NK-92 treated with Interleukin-12 subunit alpha and Interleukin-12 subunit beta, amount 100 ng/mL, for 24 hours (cell line): ENCODE measurements around the gene TBL1X.

Source experiments
- DNase-seq: peaks from one replicate; lab custom pipeline; 2025; lab: John Stamatoyannopoulos, UW

TBL1X gene

DNA sequence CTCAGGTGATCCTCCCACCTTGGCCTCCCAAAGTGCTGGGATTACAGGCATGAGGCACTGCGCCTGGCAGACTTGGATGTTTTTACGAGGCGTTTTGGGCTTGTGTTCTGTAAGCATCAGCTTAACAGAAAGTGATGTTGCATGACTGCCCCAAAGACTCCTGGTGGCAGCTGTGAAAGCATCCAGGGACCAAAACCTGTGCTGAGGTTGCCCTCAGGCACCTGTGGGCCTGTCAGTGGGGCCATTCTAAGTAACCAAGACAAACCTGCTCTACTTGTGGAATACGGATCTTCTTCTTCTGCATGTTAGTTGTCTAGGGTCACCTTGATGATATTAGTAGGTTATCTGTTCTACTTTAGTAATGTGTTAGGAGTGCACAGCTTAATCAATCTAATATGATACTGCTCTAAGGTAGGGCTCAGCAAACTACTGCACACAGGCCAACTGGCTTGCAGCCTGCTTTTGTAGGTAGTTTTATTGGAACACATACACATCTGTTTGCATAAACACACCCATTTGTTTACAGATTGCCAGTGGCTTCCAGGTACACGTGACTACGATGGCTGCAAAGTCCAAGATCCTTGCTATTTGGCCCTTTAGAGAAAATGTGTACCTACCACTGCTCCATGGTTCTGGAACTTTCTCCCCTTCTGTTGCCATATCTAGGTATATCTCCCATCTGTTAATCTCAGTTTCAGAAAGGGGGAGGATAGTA is 164.1 kb downstream of the TBL1X start:
- DNase-seq: no peak

DNA sequence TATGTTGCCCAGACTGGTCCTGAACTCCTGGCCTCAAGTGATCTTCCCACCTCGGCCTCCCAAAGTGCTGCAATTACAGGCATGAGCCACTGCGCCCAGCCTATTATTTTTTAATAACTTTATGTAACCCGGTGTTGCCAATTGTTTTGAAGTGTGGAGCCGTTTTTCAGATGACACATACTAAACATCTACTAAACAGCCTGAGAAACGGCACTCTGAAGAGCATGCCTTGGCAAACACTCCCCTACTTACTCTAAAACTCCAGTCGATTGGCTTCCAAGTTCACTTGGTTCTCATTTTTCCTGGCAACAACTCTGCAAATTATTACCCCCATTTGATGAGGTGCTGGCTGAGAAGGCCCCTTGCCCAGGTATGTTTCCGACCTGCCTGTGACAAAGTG is 169.7 kb downstream of the TBL1X start:
- DNase-seq: no peak

DNA sequence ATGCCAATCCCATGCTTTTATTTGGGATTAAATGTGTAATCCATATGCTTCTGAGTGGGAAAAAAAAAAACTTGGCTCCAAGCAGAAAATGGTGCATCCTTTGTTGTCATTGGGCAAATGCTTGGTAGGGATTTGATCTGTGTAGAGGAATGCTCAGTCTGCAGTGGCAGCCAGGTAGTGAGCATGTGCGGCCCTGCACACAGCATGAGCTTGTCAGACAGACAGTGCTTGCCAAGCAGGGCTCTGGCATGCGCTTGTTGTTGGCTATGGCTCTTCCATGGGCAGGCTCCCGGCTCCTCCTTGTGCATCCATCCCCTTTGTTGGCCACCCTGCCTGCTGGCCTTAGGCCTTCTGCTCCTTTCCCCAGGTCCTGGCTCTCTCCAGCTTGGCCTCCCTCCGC is 170.5 kb downstream of the TBL1X start:
- DNase-seq: no peak

DNA sequence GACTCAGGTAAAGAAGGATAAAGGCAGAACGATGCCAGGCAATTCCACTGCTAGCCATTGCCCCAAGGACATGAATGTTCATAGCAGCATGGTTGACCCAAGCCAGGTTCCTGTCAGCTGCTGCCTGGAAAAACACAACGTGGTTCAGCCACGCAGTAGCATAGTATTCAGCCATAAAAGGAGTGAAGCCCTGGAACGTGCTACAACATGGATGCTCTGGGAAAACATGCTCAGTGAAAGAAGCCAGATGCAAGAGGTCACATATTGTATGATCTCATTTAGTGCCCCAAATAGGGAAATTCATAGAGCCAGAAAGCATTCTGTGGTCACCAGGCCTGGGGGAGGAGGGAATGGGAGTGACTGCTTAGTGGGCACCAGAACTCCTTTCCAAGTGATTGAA is 170.9 kb downstream of the TBL1X start:
- DNase-seq: no peak

DNA sequence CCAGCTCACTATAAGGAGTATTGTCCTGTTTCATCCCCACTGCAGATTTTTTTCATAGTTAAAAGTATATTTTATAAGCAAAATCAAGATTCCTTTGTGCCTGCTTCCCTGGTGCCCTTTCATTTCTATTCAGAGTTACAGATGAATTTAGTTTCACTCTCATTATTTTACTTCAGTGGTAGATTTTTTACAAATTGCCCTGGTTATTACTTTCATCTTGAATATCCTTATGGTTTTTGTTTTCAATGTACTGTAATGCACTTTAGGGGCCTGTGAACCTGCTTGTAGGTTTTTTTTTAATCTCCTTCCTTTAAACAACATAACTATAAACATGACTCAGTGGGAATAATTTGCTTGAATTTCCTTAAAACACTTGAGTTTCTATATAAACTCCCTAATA is 174.0 kb downstream of the TBL1X start:
- no peak for DNase-seq

DNA sequence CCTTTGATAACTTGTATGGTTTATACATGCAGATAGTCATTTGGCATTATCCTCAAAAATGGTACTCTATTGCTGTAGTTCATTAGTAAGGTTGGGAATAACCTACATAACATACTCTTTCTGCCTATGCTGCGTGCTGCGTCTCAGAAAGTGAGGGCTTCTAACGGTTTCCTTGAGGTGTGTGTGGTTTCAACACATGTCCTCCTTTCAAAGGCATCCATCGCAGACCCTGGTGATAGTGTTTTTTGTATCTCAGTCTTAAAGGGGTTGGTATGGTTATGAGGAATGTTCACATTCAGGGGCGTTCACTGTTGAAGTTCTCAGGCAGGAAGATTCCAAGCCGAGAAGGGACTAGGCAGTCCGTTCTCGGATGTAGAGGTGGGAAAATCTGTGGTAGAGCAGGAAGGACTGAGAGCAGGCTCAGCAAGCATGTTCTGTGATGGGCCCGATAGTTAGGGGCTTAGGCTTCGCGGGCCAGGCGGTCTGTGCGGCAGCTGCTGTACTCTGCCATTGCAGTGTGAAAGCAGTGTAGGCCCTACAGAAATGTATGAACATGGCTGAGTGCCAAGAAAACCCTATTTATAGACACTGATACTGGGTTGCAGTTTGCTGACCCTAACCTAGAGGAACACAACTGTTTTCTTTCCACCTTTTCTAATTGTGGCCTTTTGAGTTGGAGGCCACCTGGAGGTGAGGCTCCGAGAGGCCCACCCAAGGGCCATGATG is 177.6 kb downstream of the TBL1X start:
- no peak for DNase-seq

DNA sequence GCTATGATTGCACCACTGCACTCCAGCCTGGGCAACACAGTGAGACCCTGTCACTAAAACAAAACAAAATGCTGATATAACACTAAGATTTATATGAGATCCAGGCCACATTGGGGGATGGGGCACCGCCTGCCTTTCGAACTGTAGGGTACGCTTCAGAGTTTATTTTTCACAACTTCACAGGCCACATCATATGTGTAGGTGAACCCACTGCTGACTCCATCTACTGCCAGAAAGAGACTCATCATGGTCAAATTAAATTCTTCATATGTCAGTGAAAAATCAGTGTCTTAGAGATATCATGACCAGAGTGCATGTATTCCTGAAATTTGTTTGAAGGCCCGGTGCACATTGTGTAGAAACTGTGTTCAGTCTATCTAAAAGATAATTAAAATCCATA is 178.9 kb downstream of the TBL1X start:
- no peak for DNase-seq

DNA sequence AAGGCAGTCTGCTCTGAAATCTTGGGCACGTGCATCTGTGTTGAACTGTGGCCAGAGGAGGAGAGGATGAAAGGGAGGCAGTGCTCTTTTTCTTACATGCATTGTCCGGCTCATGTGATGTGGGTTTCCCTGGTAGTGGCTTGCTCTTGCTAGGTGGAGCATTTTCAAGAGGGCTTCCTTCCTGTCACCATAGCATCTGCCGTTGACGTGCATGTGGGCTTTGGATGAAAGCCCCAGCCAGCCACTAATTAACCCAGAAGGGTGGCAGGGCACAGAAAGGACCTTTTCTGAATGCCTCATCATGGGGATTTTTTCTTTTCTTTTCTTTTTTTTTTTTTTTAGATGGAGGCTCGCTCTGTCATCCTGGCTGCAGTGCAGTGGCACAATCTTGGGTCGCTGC is 179.5 kb downstream of the TBL1X start:
- DNase-seq: no peak

DNA sequence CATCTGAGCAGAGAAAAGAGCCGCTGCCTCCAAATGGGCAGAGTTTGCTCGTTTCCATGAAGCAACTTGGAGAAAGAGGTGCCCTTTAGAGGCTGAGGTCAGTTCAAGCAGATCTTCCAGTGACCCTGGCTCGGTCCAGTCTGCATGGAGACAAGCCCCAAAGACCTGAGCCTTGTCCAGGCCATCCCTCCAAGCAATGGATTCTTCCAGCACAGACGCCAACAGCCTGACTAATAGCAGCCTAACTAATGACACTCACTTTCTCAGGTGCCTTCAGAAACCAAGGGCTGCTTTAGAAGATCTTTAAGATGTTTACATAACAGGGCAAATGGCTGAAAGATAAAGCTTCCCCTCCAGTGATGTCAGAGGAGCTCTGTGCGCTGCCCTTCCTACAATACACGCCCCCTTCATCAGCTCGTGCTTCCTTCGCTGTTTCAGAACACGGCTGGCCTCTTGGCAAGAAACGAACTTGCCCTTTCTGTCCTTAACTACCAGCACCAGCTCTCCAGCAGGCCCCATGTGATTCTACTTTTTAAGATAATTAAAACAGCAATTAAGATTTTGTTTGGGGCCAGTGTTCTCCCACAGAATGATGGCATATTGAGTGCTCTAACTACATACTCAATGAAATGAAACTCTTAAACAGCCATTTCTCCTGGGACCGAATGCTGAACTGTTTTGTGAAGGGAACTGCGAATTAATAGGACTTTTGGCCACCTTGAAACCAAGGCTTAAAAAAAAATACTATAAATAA is 181.8 kb downstream of the TBL1X start:
- no peak for DNase-seq

DNA sequence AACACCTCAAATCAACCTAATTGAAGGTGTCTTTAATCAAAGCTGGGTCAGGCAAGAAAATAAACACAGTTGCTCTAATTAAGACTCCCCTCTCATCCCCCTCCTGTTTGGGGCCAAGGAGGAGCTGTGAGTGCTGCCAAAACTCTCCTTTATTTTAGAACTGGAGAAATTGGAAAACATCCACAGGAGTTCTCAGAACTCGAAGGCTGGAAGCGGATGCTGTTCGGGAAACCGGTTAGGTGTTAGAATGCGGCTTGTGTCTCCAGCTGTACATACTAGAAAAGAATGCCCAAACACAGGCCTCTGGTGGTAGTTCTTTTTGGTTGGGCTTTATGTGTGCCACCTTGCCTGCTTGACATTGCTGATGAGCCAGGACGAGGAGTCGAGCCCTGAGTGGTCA is 182.6 kb downstream of the TBL1X start:
- DNase-seq: no peak

DNA sequence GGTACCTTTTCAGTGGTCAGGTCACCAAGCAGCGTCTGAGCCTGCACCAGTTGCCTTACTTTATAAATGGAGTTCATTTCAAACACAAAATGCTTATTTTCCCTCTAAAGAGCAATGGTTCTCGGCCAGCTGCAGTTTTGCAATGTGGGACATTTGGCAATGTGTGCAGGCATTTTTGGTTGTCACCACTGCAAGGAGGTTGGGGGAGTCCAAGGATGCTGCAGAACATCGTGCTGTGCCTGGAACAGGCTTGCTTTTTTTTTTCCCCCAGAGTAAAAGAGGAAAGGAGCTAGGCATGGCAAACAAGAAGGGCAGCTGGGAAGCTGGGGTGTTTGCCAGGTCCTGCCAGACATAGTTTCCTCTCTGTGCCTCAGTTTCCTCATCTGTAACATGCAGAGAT is 185.2 kb downstream of the TBL1X start:
- DNase-seq: no peak

DNA sequence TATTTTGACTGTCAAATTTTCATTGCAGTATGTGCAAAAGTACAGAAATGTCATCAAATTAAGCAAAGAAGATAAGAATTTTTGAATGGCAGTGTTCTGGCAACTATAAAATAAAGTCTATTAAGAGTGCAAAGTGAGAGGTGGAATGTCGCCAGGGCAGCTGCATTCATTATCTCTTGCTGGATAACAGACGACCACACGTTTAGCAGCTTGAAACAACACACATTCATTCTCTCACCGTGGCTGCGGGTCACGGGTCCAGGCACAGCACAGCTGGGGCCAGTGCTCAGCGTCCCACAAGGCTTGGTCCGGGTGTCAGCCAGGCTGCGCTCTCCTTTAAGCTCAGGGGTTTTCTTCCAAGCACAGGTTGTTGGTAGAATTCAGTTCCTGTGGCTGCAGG is 186.9 kb downstream of the TBL1X start:
- no peak for DNase-seq

DNA sequence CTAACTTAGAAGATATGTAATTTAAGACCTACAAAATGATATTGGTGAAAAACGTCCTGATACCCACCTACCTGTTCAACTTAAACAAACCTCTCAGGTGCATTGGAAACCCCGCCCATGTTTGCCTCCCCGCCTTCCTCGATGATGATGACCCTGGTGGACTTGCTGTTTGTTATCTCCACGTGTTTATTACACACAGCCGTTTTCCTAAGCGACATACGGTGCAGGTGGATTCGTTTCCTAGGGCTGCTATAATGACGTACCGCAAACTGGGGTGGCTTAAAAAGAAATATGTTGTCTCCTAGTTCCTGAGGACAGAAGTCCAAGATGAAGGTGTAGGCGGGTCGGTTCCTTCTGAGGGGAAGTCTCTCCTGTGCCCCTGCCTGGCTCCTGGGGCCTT is 190.1 kb downstream of the TBL1X start:
- DNase-seq: no peak

DNA sequence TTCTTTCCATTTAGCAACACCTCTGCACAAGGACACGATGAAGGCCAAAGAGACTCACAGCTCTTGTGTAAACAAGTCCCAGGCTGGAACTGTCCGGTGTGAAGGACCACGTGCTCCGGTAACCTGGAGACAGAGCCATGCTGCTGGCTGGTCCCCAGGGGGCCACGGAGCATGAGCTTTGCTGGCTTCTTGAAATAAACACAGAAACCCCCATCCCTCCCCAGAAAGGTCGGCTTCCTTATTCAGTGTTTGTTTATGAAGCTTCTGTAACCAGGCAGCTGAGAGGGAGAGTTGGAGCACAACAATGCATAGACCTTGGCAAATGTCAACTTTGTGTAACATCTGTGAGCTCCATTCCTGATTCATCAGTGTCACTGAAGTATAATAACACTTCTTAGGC is 191.4 kb downstream of the TBL1X start:
- no peak for DNase-seq

DNA sequence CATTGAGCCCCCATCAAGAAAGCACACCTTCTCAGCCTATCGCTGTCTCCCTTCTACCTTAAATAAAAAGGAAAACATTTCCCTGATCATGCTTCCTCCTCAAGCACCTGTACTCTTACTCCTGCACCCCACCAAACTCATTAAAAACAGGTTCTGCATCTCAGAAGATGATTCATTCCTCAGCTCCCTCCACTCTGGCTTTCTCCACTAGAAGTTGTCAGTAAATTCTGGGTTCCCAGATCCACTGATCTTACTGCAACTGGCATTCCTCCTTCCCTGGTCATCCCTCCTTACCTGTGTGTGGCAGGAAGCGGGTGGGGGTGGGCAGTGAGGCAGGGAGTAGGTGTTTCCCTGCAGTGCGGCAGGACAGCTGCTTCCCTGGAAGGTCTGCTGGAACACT is 192.0 kb downstream of the TBL1X start:
- DNase-seq: no peak

DNA sequence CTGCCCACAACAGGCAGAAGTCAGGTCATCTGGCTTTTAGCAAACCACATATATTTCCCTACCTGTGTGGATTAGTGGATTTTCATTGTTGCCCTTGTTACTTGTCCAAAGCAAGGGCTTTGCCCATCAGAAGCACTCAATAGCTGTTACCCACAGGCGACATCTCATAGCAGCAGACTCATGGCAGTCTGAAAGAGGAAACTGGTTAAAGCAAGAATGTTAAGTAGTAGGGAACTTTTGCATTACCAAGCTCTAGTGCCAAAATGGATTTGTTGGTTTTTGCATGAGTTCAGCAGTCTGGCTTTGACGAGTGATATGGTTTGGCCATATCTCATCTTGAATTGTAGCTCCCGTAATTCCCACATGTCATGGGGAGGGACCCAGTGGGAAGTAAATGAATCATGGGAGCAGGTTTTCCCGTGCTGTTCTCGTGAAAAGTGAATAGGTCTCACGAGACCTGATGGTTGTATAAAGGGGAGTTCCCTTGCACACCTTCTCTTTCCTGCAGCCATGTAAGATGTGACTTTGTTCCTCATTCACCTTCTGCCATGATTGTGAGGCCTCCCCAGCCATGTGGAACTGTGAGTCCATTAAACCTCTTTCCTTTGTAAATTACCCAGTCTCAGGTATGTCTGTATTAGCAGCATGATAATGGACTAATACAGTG is 192.9 kb downstream of the TBL1X start:
- DNase-seq: no peak

DNA sequence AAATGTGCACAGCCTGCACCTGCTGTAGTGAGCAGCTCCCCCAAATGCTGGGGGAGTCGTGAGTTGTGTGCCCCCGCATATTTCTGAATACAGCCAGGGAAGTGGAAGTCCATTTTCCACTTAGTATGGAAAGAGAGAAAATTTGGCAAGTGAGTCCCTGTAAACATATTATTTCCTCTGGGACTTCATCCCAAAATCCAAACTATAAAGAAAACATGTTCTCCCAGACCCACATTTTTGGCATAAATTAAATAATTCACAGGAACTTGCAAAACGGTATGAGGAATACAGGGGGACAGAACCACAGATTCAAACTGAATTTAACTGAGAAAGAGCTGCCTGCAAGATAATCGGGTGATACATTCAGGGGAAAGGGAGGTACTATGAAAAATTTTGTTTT is 193.6 kb downstream of the TBL1X start:
- no peak for DNase-seq

DNA sequence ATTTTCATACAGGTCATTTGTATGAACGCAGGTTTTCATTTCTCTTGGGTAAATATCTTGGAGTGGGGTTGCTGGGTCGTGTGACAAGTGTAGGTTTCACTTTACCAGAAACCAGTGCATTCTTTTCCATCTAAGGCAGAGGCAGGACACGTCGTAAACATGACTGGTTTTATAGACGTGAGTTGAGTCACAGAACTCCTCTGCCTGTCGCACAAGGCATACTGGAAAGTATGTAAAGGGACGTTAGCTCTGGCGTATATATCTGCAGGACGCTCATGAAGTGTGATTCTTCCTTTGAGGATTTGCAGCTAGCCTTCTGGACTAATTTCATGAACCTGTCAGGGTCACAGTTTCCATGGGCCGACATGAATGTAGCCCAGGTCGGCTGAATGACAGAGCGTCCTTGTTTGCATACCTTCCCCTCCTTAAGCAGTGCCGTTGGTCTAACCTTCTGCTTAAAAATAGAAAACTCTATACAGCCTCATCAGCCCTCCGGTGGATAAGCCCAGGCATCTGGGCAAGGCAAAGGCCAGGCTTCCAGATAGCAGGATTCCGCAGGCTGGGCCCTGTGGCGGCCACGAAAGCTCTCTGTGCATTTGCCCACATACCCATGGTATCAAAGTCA is 194.8 kb downstream of the TBL1X start:
- no peak for DNase-seq

DNA sequence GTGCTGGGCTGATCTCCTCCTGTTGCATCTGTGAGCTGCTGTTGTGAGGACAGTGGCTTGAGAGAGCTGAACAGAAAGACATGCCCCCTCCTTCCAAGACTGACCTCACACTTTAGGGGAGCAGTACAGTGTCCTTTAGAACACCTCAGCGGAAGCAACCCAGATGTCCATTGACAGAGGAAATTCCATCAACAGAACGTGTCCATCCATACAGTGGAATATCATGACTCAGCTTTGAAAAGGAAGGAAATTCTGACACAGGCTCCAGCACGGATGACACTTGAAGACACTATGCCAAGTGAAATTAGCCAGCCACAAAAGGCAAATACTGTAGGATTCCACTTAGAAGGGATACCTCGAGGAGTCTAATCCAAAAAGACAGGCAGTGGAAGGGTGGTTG is 197.3 kb downstream of the TBL1X start:
- no peak for DNase-seq

DNA sequence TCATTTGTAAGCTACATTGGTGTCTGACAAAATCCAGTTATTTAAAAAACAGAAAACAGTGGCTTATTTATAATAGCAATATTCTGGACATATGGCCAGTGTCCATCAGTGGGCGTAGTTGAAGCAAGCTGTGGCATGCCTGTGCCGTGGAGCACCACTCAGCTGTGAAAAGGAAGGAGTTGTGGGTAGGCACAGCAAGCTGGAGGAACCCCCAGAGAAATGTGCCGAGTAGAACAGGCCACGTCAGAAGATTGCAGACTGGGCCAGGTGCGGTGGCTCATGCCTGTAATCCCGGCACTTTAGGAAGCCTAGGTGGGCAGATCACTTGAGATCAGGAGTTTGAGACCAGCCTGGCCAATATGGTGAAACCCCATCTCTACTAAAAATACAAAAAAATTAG is 198.4 kb downstream of the TBL1X start:
- no peak for DNase-seq

DNA sequence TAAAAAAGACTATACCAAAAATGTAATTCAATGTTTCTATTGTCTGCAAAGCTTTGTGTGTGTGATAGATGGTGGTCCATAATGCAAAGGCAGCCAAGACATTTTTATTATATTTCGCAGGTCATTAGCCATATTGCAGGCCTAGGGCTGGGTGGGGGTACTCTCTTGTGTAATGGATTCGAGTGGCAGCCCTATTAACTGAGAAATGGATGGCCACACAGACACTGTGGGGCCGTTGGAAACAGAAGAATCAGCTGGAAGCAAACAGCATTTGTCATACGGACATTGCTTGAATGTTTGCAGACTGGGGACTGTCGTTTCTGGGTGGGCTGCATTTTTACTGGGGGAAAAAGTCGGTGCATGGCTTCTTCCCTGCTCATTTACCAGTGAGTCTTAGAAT is 199.4 kb downstream of the TBL1X start:
- DNase-seq: no peak

DNA sequence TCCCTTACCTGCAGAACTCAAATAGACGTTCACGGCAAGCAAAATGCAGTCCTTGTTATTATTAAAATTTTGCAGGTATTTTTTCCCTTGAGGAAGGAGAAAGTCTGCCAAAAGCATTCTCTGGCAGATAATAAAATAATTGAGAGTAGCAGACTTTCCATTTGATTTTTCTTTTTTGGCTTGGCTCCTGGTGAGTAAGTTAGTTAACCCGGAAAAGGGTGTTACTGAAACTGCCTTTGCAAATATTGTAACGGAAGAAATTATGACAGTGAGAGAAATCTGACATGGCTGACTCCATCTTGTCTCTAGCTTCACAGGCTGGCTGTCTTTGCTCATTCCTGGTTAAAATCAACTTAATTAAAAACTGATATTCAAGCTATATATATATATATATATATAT is 200.3 kb downstream of the TBL1X start:
- DNase-seq: no peak
